ENCODE results near the gene FNDC1. TPM values are rescaled to one million over a fixed set of nuclear protein-coding genes. Genes with fewer than 3 reads are reported as not detected.

FNDC1 gene
- total RNA-seq, 2 experiments from 2014 or later: not detected

DNA sequence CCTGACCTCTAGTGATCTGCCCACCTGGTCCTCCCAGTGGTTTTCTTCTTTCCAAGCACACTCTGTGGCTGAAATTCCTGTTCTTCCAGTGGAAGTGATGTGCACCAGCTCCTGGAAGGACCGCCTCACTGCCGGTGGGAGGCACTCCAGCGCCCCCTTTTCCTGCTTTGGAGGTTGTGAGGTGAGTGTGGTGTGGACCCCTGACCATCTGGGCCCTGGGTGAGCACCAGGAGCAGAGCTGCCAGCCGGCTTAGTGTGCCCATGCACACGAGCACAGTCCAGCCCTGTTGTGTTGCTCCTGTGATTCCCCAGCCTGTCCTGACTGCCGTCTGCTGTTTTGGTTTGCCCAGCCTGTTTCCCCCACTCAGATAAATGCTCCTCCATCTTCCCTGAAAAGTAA lies 134.6 kb downstream of the FNDC1 start:
- H3K27me3 Mint-ChIP-seq (ENCODE audit: low read depth): peaks cover 9% of the 10 kb centered on the region
- intact Hi-C loops (cut with micrococcal nuclease): no loop called here
- H3K27ac Mint-ChIP-seq: no peak overlapping the region
- H3K4me3 Mint-ChIP-seq: no peak overlapping the region
- no peaks in the 10 kb centered on the region for H3K9me3 Mint-ChIP-seq
- no peaks in the 10 kb centered on the region for H3K4me1 Mint-ChIP-seq (ENCODE audit: low read depth)
- no peak for DNase-seq
- CTCF ChIA-PET: interaction anchor here (1.2 kb wide), 1 partner anchor 8 kb away, joined by 3 read pairs; no protein-coding TSS in a partner anchor
- no peaks in the 10 kb centered on the region for H3K36me3 Mint-ChIP-seq (ENCODE audit: low read depth)

DNA sequence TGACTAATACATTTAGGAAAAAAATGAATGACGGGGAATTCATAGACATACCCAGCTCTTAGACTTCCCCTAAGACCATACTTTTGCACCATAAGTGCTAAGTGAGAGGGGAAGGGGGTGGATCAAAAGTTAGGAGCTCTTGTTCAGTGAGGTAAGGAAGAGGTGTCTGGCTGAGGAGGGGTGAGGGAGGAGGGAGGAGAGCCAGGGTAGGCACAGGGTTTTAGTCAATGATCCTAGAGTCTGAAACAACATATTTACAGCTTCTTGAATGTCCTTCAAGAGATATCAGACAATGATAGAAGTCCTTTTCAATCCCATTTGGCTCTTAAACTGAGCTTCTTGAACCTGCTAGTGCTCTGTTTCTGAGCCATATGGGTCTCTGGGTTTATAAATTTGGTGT lies 135.4 kb downstream of the FNDC1 start:
- intact Hi-C loops (cut with micrococcal nuclease): no loop called here
- Mint-ChIP-seq H3K27me3 (ENCODE audit: low read depth) (peaks cover 9% of the 10 kb centered on the region), H3K4me1 (ENCODE audit: low read depth) (no peaks in the 10 kb centered on the region), H3K27ac (no peak overlapping the region), H3K4me3 (no peak overlapping the region), H3K36me3 (ENCODE audit: low read depth) (no peaks in the 10 kb centered on the region), H3K9me3 (no peaks in the 10 kb centered on the region)
- CTCF ChIA-PET: no interaction called here
- no peak for DNase-seq

DNA sequence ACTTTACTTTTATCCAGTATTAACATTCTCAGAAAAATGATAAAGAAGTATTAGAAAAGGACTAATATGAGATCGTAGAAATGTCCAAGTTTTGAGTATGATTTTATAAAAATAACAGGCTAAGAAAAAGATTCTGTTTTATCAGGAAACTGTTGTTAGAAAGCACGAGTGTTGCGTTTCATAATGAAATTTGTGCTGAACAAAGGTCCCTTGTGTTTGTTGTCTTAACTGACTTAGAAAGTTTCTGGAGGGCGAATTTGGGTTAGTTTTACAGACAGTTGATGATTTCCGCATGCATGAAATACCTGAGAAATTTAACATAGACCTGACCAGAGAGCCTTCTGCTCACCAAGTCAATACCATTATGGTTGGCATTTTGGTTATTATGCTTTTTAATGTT lies 136.0 kb downstream of the FNDC1 start:
- Mint-ChIP-seq H3K9me3 (no peaks in the 10 kb centered on the region), H3K27me3 (ENCODE audit: low read depth) (peaks cover 9% of the 10 kb centered on the region), H3K27ac (no peak overlapping the region), H3K4me3 (no peak overlapping the region), H3K4me1 (ENCODE audit: low read depth) (no peaks in the 10 kb centered on the region), H3K36me3 (ENCODE audit: low read depth) (no peaks in the 10 kb centered on the region)
- intact Hi-C loops (cut with micrococcal nuclease): no loop called here
- no peak for DNase-seq
- CTCF ChIA-PET: no interaction called here

DNA sequence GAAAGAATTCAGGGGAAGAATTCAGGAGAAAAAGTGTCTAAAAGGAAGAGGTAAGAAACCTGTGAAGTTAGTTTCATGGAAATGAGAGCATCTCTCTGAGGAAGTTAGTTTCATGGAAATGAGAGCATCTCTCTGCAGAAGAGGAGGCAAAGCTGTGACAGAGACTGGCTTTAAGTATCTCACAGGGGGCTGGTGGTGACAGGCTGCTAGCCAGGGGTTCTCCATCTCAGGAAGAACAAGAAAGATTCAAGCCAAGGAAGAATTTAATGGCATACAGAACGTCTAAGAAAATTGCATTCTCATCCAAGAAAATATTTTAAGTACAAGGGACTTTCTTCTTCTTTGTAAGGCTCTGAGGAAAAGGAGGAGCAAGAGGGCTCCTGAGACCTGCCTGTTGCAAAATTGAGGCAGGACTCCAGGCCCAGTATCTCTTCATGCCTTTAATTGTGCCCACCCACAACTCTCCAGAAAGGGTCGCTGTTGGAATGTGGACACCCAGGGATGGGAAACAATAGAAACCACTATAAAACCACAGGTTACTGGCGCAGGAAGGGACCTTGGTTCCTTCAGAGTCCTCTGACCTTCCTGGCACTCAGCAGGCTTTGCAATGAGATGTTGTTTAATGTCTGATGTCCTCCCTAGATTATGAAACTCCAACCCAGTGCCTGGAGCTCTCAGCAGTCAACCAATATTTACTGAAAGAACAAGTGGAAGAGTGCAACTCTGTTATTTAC lies 136.8 kb downstream of the FNDC1 start:
- no peaks in the 10 kb centered on the region for H3K9me3 Mint-ChIP-seq
- no peak overlapping the region for H3K4me3 Mint-ChIP-seq
- H3K27me3 Mint-ChIP-seq (ENCODE audit: low read depth): peaks cover 9% of the 10 kb centered on the region
- intact Hi-C loops (cut with micrococcal nuclease): no loop called here
- H3K36me3 Mint-ChIP-seq (ENCODE audit: low read depth): no peaks in the 10 kb centered on the region
- no peaks in the 10 kb centered on the region for H3K4me1 Mint-ChIP-seq (ENCODE audit: low read depth)
- H3K27ac Mint-ChIP-seq: no peak overlapping the region
- CTCF ChIA-PET: no interaction called here
- DNase-seq: no peak

DNA sequence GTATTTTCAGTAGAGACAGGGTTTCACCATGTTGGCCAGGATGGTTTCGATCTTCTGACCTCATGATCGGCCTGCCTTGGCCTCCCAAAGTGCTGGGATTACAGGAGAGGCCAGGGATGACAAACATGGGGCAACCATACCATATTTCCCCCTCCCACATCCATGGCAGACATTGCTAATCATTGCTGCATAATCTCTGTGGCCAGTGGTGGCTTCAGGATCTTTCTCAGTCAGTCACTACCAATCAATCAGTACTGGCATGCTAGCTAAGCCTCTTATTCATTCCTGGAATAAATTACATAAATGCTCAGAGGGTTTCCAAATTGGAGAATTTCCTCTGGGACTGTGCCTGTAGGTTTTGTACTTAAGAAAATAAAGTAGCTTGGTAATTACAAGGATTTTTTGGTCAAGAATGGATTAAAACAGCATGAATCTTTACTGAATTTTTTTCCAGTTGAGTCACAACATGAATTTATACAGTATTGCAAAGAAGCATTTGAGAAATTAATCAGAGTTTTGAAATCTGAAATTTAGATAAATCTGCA lies 138.1 kb downstream of the FNDC1 start:
- CTCF ChIA-PET: no interaction called here
- H3K9me3 Mint-ChIP-seq: no peaks in the 10 kb centered on the region
- intact Hi-C loops (cut with micrococcal nuclease): no loop called here
- H3K4me1 Mint-ChIP-seq (ENCODE audit: low read depth): no peaks in the 10 kb centered on the region
- no peaks in the 10 kb centered on the region for H3K36me3 Mint-ChIP-seq (ENCODE audit: low read depth)
- H3K4me3 Mint-ChIP-seq: no peak overlapping the region
- no peak overlapping the region for H3K27ac Mint-ChIP-seq
- H3K27me3 Mint-ChIP-seq (ENCODE audit: low read depth): peaks cover 9% of the 10 kb centered on the region
- no peak for DNase-seq

DNA sequence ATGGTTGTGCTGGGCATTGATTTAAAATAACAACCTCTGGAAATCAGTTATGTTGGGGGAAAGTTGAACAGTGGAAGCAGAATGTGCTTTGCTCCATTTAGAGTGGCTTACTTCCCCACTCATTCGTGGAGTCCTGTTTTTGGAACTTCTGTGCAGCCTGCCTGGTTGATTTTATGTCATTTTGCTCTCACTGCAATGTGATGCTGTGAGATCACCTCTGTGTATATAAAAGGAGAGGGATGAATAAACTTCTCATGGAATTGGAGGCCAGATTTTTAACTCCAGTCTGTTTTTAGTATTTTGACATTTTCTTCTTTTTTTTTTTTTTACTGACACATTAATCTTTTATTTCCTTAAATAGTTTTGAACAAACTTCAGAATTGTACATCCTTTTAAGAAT lies 139.0 kb downstream of the FNDC1 start:
- Mint-ChIP-seq H3K36me3 (ENCODE audit: low read depth) (no peaks in the 10 kb centered on the region), H3K27me3 (ENCODE audit: low read depth) (peaks cover 8% of the 10 kb centered on the region), H3K9me3 (no peaks in the 10 kb centered on the region), H3K4me1 (ENCODE audit: low read depth) (no peaks in the 10 kb centered on the region), H3K4me3 (no peak overlapping the region), H3K27ac (no peak overlapping the region)
- CTCF ChIA-PET: no interaction called here
- intact Hi-C loops (cut with micrococcal nuclease): no loop called here
- DNase-seq: no peak

DNA sequence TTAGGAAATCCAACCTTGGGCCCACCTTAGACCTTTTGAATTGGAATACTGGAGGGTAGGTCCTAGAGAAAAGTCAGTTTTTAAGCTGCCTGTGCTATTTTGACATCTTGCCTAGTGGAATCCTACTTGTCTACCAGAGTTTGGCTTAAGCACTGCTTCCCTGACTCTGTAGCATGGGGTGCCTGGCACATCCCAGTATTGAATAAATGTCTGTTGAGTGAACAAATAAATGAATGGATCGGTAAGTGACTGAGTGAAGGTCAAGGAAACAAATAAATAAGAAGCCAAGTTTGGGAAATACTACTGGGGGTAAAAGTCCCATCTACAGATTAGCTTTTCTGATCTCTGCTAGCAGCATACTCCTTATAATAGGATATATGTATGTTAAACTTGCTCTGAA lies 140.5 kb downstream of the FNDC1 start:
- no peaks in the 10 kb centered on the region for H3K4me1 Mint-ChIP-seq (ENCODE audit: low read depth)
- H3K27me3 Mint-ChIP-seq (ENCODE audit: low read depth): peaks cover 3% of the 10 kb centered on the region
- no peak overlapping the region for H3K27ac Mint-ChIP-seq
- DNase-seq: no peak
- CTCF ChIA-PET: no interaction called here
- H3K4me3 Mint-ChIP-seq: no peak overlapping the region
- no peaks in the 10 kb centered on the region for H3K36me3 Mint-ChIP-seq (ENCODE audit: low read depth)
- H3K9me3 Mint-ChIP-seq: no peaks in the 10 kb centered on the region
- intact Hi-C loops (cut with micrococcal nuclease): no loop called here

DNA sequence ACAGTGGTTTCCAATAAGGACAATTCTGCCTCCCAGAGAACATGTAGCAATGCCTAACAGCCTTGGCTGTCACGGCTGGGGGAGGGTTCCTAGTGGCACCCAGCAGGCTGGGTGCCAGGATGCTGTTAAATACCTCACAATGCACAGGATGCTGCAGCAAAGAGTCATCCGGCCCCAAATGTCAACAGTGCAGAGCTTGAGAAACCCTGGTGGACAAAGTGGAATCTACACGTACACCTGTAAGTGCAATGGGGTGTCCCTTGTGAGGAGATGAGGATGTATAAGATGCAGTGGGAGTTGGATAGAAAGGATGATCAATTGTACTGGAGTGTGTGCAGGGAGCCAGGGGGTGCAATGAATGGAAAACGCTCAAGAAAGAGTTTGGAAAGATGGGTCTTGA lies 142.4 kb downstream of the FNDC1 start:
- intact Hi-C loops (cut with micrococcal nuclease): no loop called here
- Mint-ChIP-seq H3K27me3 (ENCODE audit: low read depth) (no peaks in the 10 kb centered on the region), H3K9me3 (no peaks in the 10 kb centered on the region), H3K4me3 (no peak overlapping the region), H3K36me3 (ENCODE audit: low read depth) (no peaks in the 10 kb centered on the region), H3K4me1 (ENCODE audit: low read depth) (no peaks in the 10 kb centered on the region), H3K27ac (no peak overlapping the region)
- CTCF ChIA-PET: interaction anchor here (1.4 to 1.6 kb wide), 2 partner anchors 8 to 138 kb away, joined by 3 to 5 read pairs; no protein-coding TSS in a partner anchor
- DNase-seq: no peak

DNA sequence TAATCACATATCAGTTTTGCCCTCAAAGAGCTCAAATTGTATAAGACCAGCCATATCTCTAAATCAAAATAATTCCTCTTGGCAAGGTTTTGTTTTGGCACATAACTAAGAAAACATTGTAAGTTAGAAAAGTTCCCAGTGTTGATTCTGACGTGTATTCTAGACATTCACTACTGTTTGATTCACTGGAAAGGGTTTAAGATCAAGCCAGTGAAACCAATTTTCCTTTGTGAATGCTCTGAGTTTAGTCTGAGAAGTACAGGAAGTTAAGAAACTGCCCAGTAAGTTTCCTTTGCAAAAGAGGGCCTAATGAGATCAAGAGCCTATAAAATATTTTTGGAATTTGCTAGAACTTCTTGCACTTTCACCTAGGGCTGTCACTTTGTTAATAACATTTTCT lies 143.0 kb downstream of the FNDC1 start:
- CTCF ChIA-PET: interaction anchor here (1.4 to 1.6 kb wide), 2 partner anchors 9 to 138 kb away, joined by 3 to 5 read pairs; no protein-coding TSS in a partner anchor
- DNase-seq: no peak
- intact Hi-C loops (cut with micrococcal nuclease): no loop called here
- Mint-ChIP-seq H3K27ac (no peak overlapping the region), H3K9me3 (no peaks in the 10 kb centered on the region), H3K27me3 (ENCODE audit: low read depth) (no peaks in the 10 kb centered on the region), H3K4me3 (no peak overlapping the region), H3K4me1 (ENCODE audit: low read depth) (no peaks in the 10 kb centered on the region), H3K36me3 (ENCODE audit: low read depth) (no peaks in the 10 kb centered on the region)

DNA sequence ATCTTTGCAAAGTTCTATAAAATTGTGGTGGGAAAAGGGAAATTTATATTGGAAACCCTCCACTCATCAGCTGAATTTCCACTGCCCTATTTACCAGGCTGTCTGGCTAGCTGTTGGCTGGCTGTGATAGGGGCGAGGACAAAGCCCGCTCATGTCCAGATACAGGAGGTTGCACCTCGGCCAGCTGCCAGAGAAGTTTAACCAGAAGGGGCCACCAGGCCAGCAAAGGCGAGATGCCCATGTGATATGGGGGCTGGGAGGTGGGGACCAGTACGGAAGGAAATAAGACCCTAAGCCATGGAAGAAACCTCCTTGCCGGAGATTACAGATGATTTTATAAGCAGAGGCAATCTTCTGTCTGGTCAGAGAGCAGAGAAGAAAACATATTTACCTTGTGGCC lies 143.8 kb downstream of the FNDC1 start:
- CTCF ChIA-PET: interaction anchor here (1.4 kb wide), 1 partner anchor 139 kb away, joined by 5 read pairs; no protein-coding TSS in a partner anchor
- Mint-ChIP-seq H3K4me3 (no peak overlapping the region), H3K27me3 (ENCODE audit: low read depth) (no peaks in the 10 kb centered on the region), H3K4me1 (ENCODE audit: low read depth) (no peaks in the 10 kb centered on the region), H3K27ac (no peak overlapping the region), H3K36me3 (ENCODE audit: low read depth) (no peaks in the 10 kb centered on the region), H3K9me3 (no peaks in the 10 kb centered on the region)
- DNase-seq: no peak
- intact Hi-C loops (cut with micrococcal nuclease): no loop called here

DNA sequence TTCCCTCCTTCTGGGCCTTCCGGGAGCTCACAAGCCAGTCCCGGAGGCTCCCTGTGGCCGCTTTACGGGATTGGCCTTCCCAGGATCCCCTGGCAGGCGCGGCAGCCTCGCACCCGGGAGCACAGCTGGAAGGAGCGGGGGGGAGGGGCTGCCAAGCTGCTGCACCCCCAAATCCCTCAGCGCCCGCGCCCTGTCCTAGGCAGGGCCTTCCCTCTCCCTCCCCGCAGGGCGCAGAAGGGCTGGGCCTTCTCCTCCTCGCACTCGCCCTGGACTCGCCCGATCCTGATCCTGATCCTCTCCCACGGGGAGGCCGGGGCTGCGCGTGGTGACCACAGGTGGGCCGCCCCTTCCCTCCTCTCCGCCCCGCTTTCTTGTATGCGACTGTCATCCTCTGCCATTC lies 146.4 kb downstream of the FNDC1 start:
- Mint-ChIP-seq H3K27me3 (ENCODE audit: low read depth) (peaks cover 5% of the 10 kb centered on the region), H3K4me3 (no peak overlapping the region), H3K9me3 (no peaks in the 10 kb centered on the region), H3K27ac (no peak overlapping the region), H3K36me3 (ENCODE audit: low read depth) (no peaks in the 10 kb centered on the region), H3K4me1 (ENCODE audit: low read depth) (no peaks in the 10 kb centered on the region)
- intact Hi-C loops (cut with micrococcal nuclease): no loop called here
- DNase-seq: no peak
- CTCF ChIA-PET: no interaction called here

DNA sequence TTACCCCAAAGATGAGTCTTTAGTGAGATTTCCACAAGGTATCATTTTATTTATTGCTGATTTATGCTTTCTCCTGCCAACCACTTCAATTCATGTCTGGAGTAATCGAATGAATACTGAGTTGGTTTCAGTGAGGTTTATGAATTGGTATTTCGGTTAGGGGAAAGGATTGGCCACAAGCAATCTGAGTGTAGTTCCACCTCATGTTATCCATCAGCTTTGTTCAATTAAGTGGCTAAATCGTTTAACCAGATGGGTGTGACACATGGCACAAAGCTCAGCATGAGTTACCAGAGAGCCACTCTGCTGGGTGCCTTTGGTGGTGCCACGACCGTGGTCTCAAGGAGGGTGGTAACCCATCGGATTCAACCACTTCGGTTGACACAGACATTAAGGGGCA lies 148.2 kb downstream of the FNDC1 start:
- H3K9me3 Mint-ChIP-seq: no peaks in the 10 kb centered on the region
- H3K27ac Mint-ChIP-seq: no peak overlapping the region
- DNase-seq: no peak
- intact Hi-C loops (cut with micrococcal nuclease): no loop called here
- H3K4me1 Mint-ChIP-seq (ENCODE audit: low read depth): no peaks in the 10 kb centered on the region
- no peaks in the 10 kb centered on the region for H3K36me3 Mint-ChIP-seq (ENCODE audit: low read depth)
- peaks cover 5% of the 10 kb centered on the region for H3K27me3 Mint-ChIP-seq (ENCODE audit: low read depth)
- CTCF ChIA-PET: interaction anchor here (0.5 to 1.2 kb wide), 2 partner anchors 65 to 569 kb away, joined by 3 read pairs; no protein-coding TSS in a partner anchor
- no peak overlapping the region for H3K4me3 Mint-ChIP-seq

DNA sequence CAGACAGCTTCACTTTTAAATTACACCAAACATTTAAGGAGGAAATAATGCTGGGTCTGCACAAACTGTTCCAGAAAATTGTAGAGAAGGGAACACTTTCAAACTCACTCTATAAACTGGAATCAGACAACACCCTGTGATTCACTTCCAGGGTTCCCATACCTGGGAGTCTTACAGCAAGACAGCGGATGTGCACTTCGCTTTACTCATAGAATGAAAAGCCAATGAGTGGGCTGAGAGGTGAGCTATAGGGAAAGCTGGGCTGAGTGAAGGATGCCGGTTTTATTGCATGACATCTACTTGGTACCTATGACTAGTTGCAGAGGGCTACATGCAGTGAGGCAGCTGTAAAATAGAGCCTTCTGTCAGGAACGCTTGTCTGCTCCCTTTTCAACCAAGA lies 152.1 kb downstream of the FNDC1 start:
- CTCF ChIA-PET: no interaction called here
- no peak for DNase-seq
- Mint-ChIP-seq H3K9me3 (no peaks in the 10 kb centered on the region), H3K27me3 (ENCODE audit: low read depth) (peaks cover 5% of the 10 kb centered on the region), H3K4me1 (ENCODE audit: low read depth) (no peaks in the 10 kb centered on the region), H3K27ac (no peak overlapping the region), H3K36me3 (ENCODE audit: low read depth) (no peaks in the 10 kb centered on the region), H3K4me3 (no peak overlapping the region)
- intact Hi-C loops (cut with micrococcal nuclease): no loop called here

All from activated naive CD4-positive, alpha-beta T cell treated with anti-CD3 and anti-CD28 coated beads for 36 hours (primary cell).